ENCODE data around the gene RRP15. TPM values are rescaled to one million over a fixed set of nuclear protein-coding genes. Genes with fewer than 3 reads are reported as not detected.

Gene RRP15
- total and polyA plus RNA-seq, 2 of the 13 experiments (the other 11 are each of a cell fraction or from before 2014, with no cell fraction given): 2.1 to 37.5 TPM

DNA sequence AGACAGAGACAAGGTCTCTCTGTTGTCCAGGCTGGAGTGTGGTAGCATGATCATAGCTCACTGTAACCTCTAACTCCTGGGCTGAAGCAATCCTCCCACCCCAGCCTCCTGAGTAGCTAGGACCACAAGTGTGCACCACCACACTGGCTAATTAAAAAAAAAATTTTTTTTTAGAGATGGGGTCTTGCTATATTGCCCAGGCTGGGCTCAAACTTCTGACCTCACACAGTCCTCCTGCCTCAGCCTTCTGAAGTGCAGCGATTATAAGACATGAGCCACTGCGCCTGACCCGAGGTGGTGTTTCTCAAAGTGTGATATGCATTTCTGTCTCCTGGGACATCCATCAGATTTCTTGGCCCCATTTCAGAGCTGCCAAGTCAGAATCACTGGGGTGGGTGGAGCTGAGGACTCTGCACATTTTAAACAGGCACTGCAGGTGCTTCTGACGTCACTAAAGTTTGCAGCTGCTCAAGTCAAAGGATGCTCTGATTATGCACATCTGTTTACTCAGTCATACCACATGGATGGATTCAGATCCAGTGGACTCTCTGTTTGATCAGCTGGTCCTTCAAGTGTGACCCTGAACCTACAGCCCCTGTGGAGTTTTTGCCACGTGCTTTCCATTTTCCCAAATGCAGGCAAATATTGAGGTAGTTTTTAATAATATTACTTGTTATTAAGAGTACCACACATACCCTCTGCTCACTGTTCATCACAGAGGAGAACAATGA is 81.4 kb downstream of the RRP15 start (continued):
- TF ChIP-seq, protein P1, sequence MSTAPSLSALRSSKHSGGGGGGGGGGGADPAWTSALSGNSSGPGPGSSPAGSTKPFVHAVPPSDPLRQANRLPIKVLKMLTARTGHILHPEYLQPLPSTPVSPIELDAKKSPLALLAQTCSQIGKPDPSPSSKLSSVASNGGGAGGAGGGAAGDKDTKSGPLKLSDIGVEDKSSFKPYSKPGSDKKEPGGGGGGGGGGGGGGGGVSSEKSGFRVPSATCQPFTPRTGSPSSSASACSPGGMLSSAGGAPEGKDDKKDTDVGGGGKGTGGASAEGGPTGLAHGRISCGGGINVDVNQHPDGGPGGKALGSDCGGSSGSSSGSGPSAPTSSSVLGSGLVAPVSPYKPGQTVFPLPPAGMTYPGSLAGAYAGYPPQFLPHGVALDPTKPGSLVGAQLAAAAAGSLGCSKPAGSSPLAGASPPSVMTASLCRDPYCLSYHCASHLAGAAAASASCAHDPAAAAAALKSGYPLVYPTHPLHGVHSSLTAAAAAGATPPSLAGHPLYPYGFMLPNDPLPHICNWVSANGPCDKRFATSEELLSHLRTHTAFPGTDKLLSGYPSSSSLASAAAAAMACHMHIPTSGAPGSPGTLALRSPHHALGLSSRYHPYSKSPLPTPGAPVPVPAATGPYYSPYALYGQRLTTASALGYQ (CRISPR knock-in tag; IDR thresholded peaks at IDR 0.05): no peak
- TF ChIP-seq ZBTB20 (CRISPR knock-in tag; IDR thresholded peaks at IDR 0.05; ENCODE audit: borderline replicate concordance, low read depth) (no peak), SMARCC2 (IDR thresholded peaks at IDR 0.05) (no peak), SSRP1 (CRISPR knock-in tag; IDR thresholded peaks at IDR 0.05) (no peak), ZNF629 (CRISPR knock-in tag; conservative IDR thresholded peaks at IDR 0.05) (0 out of 2 replicates have a peak, but pooled peaks have one; percentile 28), ZBTB7A (CRISPR knock-in tag; IDR thresholded peaks at IDR 0.05) (no peak), ZNF652 (CRISPR knock-in tag; IDR thresholded peaks at IDR 0.05; ENCODE audit: borderline replicate concordance, low read depth) (no peak), HOXD1 (CRISPR knock-in tag; IDR thresholded peaks at IDR 0.05) (no peak), AHR (CRISPR knock-in tag; IDR thresholded peaks at IDR 0.05) (no peak), YY1 (IDR thresholded peaks at IDR 0.05; ENCODE audit: insufficient read depth, insufficient replicate concordance, low read depth, low read length) (no peak)
- TF ChIP-seq, protein P2, sequence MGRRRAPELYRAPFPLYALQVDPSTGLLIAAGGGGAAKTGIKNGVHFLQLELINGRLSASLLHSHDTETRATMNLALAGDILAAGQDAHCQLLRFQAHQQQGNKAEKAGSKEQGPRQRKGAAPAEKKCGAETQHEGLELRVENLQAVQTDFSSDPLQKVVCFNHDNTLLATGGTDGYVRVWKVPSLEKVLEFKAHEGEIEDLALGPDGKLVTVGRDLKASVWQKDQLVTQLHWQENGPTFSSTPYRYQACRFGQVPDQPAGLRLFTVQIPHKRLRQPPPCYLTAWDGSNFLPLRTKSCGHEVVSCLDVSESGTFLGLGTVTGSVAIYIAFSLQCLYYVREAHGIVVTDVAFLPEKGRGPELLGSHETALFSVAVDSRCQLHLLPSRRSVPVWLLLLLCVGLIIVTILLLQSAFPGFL (CRISPR knock-in tag; IDR thresholded peaks at IDR 0.05): no peak
- TF ChIP-seq, protein P3, sequence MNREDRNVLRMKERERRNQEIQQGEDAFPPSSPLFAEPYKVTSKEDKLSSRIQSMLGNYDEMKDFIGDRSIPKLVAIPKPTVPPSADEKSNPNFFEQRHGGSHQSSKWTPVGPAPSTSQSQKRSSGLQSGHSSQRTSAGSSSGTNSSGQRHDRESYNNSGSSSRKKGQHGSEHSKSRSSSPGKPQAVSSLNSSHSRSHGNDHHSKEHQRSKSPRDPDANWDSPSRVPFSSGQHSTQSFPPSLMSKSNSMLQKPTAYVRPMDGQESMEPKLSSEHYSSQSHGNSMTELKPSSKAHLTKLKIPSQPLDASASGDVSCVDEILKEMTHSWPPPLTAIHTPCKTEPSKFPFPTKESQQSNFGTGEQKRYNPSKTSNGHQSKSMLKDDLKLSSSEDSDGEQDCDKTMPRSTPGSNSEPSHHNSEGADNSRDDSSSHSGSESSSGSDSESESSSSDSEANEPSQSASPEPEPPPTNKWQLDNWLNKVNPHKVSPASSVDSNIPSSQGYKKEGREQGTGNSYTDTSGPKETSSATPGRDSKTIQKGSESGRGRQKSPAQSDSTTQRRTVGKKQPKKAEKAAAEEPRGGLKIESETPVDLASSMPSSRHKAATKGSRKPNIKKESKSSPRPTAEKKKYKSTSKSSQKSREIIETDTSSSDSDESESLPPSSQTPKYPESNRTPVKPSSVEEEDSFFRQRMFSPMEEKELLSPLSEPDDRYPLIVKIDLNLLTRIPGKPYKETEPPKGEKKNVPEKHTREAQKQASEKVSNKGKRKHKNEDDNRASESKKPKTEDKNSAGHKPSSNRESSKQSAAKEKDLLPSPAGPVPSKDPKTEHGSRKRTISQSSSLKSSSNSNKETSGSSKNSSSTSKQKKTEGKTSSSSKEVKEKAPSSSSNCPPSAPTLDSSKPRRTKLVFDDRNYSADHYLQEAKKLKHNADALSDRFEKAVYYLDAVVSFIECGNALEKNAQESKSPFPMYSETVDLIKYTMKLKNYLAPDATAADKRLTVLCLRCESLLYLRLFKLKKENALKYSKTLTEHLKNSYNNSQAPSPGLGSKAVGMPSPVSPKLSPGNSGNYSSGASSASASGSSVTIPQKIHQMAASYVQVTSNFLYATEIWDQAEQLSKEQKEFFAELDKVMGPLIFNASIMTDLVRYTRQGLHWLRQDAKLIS (CRISPR knock-in tag; IDR thresholded peaks at IDR 0.05): no peak
- TF ChIP-seq, protein P4, sequence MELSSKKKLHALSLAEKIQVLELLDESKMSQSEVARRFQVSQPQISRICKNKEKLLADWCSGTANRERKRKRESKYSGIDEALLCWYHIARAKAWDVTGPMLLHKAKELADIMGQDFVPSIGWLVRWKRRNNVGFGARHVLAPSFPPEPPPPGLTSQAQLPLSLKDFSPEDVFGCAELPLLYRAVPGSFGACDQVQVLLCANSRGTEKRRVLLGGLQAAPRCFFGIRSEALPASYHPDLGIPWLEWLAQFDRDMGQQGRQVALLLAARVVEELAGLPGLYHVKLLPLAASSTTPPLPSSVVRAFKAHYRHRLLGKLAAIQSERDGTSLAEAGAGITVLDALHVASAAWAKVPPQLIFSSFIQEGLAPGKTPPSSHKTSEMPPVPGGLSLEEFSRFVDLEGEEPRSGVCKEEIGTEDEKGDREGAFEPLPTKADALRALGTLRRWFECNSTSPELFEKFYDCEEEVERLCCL (CRISPR knock-in tag; IDR thresholded peaks at IDR 0.05; ENCODE audit: borderline replicate concordance): no peak
- TF ChIP-seq, protein P5, sequence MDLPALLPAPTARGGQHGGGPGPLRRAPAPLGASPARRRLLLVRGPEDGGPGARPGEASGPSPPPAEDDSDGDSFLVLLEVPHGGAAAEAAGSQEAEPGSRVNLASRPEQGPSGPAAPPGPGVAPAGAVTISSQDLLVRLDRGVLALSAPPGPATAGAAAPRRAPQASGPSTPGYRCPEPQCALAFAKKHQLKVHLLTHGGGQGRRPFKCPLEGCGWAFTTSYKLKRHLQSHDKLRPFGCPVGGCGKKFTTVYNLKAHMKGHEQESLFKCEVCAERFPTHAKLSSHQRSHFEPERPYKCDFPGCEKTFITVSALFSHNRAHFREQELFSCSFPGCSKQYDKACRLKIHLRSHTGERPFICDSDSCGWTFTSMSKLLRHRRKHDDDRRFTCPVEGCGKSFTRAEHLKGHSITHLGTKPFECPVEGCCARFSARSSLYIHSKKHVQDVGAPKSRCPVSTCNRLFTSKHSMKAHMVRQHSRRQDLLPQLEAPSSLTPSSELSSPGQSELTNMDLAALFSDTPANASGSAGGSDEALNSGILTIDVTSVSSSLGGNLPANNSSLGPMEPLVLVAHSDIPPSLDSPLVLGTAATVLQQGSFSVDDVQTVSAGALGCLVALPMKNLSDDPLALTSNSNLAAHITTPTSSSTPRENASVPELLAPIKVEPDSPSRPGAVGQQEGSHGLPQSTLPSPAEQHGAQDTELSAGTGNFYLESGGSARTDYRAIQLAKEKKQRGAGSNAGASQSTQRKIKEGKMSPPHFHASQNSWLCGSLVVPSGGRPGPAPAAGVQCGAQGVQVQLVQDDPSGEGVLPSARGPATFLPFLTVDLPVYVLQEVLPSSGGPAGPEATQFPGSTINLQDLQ (CRISPR knock-in tag; IDR thresholded peaks at IDR 0.05): no peak

Measured in HepG2 (cell line).